Activated B cell treated with CpG ODN at 0.5 μM for 24 hours (primary cell): ENCODE measurements around the gene CKAP5. TPM values are rescaled to one million over a fixed set of nuclear protein-coding genes. Genes with fewer than 3 reads are reported as not detected.

ENCODE experiments used
- ATAC-seq: fragments of 200-7000 bp; cut with Tn5 transposase; one replicate; pipeline ENCODE4 v1.10.0; 2021; ENCODE audit warnings: low read depth, mild to moderate bottlenecking, moderate library complexity
- CTCF ChIA-PET: fragments of 350-600 bp; sonication (Branson Sonifier 250); formaldehyde crosslinking; loops from one replicate; lab custom pipeline; 2021; ENCODE audit warnings: antibody characterized with exemption; lab: Charles Lee
- POLR2A ChIA-PET: fragments of 350-600 bp; sonication (Branson Sonifier 250); formaldehyde crosslinking; loops from one replicate; lab custom pipeline; 2021; ENCODE audit warnings: antibody characterized with exemption; lab: Charles Lee
- DNase-seq: peaks from one replicate; pipeline ENCODE4 v3.0.0; 2022
- H3K27ac Mint-ChIP-seq: one replicate; pipeline ENCODE4 v1.8.0; 2020; ENCODE audit warnings: mixed read lengths
- H3K27me3 Mint-ChIP-seq: one replicate; pipeline ENCODE4 v1.8.0; 2021; ENCODE audit warnings: mixed read lengths
- H3K36me3 Mint-ChIP-seq: one replicate; pipeline ENCODE4 v1.8.0; 2021; ENCODE audit warnings: low read depth, mixed read lengths
- H3K4me1 Mint-ChIP-seq: one replicate; pipeline ENCODE4 v1.8.0; 2021; ENCODE audit warnings: mixed read lengths
- H3K4me3 Mint-ChIP-seq: one replicate; pipeline ENCODE4 v1.8.0; 2020; ENCODE audit warnings: mild to moderate bottlenecking, mixed read lengths
- H3K9me3 Mint-ChIP-seq: one replicate; pipeline ENCODE4 v1.8.0; 2020; ENCODE audit warnings: mixed read lengths
- CTCF ChIP-seq: fragments of 200-600 bp; IDR thresholded peaks from one replicate; pipeline ENCODE4 v1.8.0; 2022; ENCODE audit warnings: antibody characterized with exemption, mild to moderate bottlenecking
- intact Hi-C: fragments of 100-400 bp; cut with micrococcal nuclease; formaldehyde crosslinking; loops from one replicate; pipeline ENCODE4 v1.15.1; 2024
- total RNA-seq: library from RNA; stranded (reverse); gene quantifications from 2 replicates; pipeline ENCODE4 v1.2.3, GENCODE V29; 2022

Gene CKAP5
- total RNA-seq, 1 donor from 2014 or later, result 50.4 TPM

GRCh38 chr11:46731545-46731944, 114.5 kb downstream of the CKAP5 start:
- Mint-ChIP-seq H3K27me3 (no peaks in the 10 kb centered on the region), H3K4me3 (no peak overlapping the region), H3K9me3 (no peaks in the 10 kb centered on the region), H3K4me1 (no peaks in the 10 kb centered on the region), H3K36me3 (no peaks in the 10 kb centered on the region), H3K27ac (no peak overlapping the region)
- ChIA-PET CTCF (no interaction called here), POLR2A (no interaction called here)
- no peak for TF ChIP-seq CTCF
- intact Hi-C loops, result no loop called here
- no peak for ATAC-seq
- DNase-seq, result no peak

- no peaks in the 10 kb centered on the region for H3K36me3 Mint-ChIP-seq
- no peak overlapping the region for H3K4me3 Mint-ChIP-seq
- no peak overlapping the region for H3K27ac Mint-ChIP-seq
- H3K27me3 Mint-ChIP-seq, result no peaks in the 10 kb centered on the region
- H3K4me1 Mint-ChIP-seq, result no peaks in the 10 kb centered on the region
- intact Hi-C loops, result no loop called here
- no peak for TF ChIP-seq CTCF
- ATAC-seq (no peak), DNase-seq (no peak)
- ChIA-PET POLR2A (interaction anchor here (0.6 kb wide), 1 partner anchor 1030 kb away, joined by 7 read pairs; no protein-coding TSS in a partner anchor), CTCF (no interaction called here)
- no peaks in the 10 kb centered on the region for H3K9me3 Mint-ChIP-seq
Measured at GRCh38 chr11:46729110-46730027, 116.7 kb downstream of the CKAP5 start.

- H3K4me1 Mint-ChIP-seq, result peaks cover 2% of the 10 kb centered on the region
- ATAC-seq (no peak), DNase-seq (no peak)
- H3K9me3 Mint-ChIP-seq, result no peaks in the 10 kb centered on the region
- H3K4me3 Mint-ChIP-seq, result no peak overlapping the region
- no peaks in the 10 kb centered on the region for H3K36me3 Mint-ChIP-seq
- H3K27ac Mint-ChIP-seq, result no peak overlapping the region
- TF ChIP-seq CTCF, result no peak
- intact Hi-C loops, result no loop called here
- ChIA-PET POLR2A (no interaction called here), CTCF (no interaction called here)
- no peaks in the 10 kb centered on the region for H3K27me3 Mint-ChIP-seq
Measured at GRCh38 chr11:46728659-46729040, 117.4 kb downstream of the CKAP5 start.

GRCh38 chr11:46727952-46728658, 118.0 kb downstream of the CKAP5 start:
- intact Hi-C loops, result no loop called here
- no peaks in the 10 kb centered on the region for H3K9me3 Mint-ChIP-seq
- CTCF ChIA-PET, result no interaction called here
- ATAC-seq (no peak), DNase-seq (no peak)
- H3K4me1 Mint-ChIP-seq, result peaks cover 2% of the 10 kb centered on the region
- H3K27me3 Mint-ChIP-seq, result no peaks in the 10 kb centered on the region
- TF ChIP-seq CTCF, result no peak
- H3K27ac Mint-ChIP-seq, result no peak overlapping the region
- H3K36me3 Mint-ChIP-seq, result no peaks in the 10 kb centered on the region
- H3K4me3 Mint-ChIP-seq, result no peak overlapping the region
- POLR2A ChIA-PET, result no interaction called here

- no peak overlapping the region for H3K4me3 Mint-ChIP-seq
- no peaks in the 10 kb centered on the region for H3K36me3 Mint-ChIP-seq
- intact Hi-C loops, result no loop called here
- no peak overlapping the region for H3K27ac Mint-ChIP-seq
- ChIA-PET POLR2A (no interaction called here), CTCF (no interaction called here)
- no peak for TF ChIP-seq CTCF
- no peak for ATAC-seq
- no peaks in the 10 kb centered on the region for H3K9me3 Mint-ChIP-seq
- H3K27me3 Mint-ChIP-seq, result peaks cover 3% of the 10 kb centered on the region
- peaks cover 2% of the 10 kb centered on the region for H3K4me1 Mint-ChIP-seq
- DNase-seq, result no peak
Measured at GRCh38 chr11:46726206-46726862, 119.7 kb downstream of the CKAP5 start.
